AG10803 (cell line): ENCODE measurements around the gene NFATC1.

Source experiments
- DNase-seq: peaks from one replicate; pipeline ENCODE4 v3.0.0; 2010; ENCODE audit warnings: low read depth
- H3K4me3 ChIP-seq: 2 replicates; pipeline ENCODE4 v1.5.1; 2011; ENCODE audit warnings: mild to moderate bottlenecking, low read length, control low read depth
- TF ChIP-seq, protein P1 (sequence below): conservative IDR thresholded peaks from 2 replicates; pipeline ENCODE4 v1.5.1; 2011; ENCODE audit warnings: mild to moderate bottlenecking, low read length, control low read depth, inconsistent platforms

The NFATC1 gene

DNA sequence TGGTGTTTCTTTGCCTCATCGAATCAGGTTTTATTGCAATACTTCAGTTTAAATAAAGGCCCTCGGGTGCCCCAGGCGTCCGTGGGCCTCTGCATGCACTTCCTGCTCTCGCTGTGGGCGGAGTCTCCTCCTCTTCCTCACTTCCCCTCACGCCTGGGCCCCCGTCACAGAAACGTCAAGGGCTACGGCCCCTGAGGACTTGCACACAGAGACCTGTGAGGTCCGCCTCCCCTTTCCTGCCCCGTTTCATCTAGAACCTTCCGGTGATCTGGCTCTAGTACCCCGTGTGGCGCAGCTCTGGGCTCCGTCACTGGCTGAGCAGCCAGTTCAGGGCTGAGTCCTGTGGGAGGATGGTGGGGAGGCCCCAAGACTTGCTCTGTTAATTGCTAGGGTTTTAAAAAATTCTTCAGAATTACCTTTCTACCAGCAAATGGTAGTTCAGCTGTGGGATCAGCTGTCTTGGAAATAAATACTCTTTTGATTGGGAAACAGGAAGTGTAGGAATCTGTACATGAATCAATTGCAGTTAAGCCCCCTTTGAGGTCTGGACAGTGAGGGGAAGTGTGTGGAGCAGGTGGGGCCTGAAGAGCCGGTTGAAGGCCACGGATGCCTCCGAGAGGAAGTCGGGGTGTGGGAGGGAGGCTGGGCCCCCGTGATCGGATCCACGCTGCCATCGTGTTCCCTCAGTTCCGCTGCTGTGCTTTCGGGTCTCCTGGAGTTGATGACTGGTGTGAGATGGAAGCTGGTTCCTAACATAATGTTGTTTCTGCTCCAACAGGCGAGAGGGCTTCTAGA is 10.2 kb downstream of the NFATC1 start:
- H3K4me3 ChIP-seq: no peak overlapping the region
- TF ChIP-seq, protein P1, sequence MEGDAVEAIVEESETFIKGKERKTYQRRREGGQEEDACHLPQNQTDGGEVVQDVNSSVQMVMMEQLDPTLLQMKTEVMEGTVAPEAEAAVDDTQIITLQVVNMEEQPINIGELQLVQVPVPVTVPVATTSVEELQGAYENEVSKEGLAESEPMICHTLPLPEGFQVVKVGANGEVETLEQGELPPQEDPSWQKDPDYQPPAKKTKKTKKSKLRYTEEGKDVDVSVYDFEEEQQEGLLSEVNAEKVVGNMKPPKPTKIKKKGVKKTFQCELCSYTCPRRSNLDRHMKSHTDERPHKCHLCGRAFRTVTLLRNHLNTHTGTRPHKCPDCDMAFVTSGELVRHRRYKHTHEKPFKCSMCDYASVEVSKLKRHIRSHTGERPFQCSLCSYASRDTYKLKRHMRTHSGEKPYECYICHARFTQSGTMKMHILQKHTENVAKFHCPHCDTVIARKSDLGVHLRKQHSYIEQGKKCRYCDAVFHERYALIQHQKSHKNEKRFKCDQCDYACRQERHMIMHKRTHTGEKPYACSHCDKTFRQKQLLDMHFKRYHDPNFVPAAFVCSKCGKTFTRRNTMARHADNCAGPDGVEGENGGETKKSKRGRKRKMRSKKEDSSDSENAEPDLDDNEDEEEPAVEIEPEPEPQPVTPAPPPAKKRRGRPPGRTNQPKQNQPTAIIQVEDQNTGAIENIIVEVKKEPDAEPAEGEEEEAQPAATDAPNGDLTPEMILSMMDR: no peak

DNA sequence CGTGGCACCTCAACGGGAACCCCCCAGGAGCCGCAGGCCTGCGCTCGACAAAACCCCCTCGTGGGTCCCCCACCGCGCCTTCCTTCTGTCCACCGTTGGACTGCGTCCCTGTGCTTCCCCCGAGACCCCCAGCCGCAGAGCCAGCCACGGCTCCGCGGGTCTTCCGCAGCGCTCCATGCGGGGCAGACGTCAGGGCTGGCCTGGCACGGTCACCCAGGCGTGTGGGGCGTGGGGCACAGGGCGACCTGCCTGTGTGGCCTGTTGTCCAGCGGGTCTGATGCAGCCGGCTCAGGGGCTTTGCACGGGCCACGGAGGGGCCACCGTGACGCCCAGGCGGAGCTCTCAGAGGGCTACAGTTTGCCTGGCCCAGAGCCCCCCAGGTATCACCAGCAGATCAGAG is 11.0 kb downstream of the NFATC1 start:
- TF ChIP-seq, protein P1: no peak
- no peak overlapping the region for H3K4me3 ChIP-seq
- no peak for DNase-seq

More for the DNA sequence above, 10.2 kb downstream of the NFATC1 start:
- DNase-seq: no peak

DNA sequence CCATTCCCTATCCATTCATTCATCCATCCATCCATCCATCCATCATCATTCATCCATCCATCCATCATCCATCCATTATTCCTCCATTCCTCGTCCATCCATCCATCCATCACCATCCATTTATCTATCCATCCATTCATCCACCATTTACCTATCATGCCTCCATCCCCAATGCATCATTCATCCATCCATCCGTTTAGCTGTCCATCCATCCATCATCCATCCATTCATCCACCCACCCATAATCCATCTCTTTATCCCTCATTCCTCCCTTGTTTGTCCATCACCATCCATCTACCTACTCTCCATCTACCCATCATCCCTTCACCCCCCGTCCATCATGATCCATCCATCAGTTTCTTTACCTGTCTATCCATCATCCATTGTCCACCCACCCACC is 13.6 kb downstream of the NFATC1 start:
- TF ChIP-seq, protein P1: no peak
- DNase-seq: no peak

DNA sequence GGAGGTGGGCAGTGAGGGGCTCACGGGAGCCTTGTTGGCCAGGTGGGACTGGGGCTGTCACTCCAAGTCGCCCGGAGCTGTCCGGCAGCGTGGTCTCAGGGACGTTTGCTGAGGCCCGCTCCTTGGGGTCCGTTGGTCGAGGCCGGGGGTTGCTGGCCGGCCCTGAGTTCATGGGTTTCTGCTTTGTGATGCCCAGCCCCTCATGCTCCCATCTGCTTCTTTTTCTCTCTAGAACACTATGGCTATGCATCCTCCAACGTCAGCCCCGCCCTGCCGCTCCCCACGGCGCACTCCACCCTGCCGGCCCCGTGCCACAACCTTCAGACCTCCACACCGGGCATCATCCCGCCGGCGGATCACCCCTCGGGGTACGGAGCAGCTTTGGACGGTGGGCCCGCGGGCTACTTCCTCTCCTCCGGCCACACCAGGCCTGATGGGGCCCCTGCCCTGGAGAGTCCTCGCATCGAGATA is 14.5 kb downstream of the NFATC1 start:
- no peak for DNase-seq
- no peak overlapping the region for H3K4me3 ChIP-seq
- TF ChIP-seq, protein P1: no peak

More for the DNA sequence above, 13.6 kb downstream of the NFATC1 start:
- H3K4me3 ChIP-seq: no peak overlapping the region

DNA sequence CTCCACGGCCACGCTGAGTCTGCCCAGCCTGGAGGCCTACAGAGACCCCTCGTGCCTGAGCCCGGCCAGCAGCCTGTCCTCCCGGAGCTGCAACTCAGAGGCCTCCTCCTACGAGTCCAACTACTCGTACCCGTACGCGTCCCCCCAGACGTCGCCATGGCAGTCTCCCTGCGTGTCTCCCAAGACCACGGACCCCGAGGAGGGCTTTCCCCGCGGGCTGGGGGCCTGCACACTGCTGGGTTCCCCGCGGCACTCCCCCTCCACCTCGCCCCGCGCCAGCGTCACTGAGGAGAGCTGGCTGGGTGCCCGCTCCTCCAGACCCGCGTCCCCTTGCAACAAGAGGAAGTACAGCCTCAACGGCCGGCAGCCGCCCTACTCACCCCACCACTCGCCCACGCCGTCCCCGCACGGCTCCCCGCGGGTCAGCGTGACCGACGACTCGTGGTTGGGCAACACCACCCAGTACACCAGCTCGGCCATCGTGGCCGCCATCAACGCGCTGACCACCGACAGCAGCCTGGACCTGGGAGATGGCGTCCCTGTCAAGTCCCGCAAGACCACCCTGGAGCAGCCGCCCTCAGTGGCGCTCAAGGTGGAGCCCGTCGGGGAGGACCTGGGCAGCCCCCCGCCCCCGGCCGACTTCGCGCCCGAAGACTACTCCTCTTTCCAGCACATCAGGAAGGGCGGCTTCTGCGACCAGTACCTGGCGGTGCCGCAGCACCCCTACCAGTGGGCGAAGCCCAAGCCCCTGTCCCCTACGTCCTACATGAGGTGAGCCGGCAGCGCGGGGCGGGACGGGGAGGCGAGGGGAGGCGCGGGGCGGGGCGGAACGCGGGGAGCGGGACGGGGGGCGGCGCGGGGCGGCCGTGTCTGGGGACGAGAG is 15.2 kb downstream of the NFATC1 start:
- TF ChIP-seq, protein P1: no peak
- no peak for DNase-seq
- H3K4me3 ChIP-seq: no peak overlapping the region

DNA sequence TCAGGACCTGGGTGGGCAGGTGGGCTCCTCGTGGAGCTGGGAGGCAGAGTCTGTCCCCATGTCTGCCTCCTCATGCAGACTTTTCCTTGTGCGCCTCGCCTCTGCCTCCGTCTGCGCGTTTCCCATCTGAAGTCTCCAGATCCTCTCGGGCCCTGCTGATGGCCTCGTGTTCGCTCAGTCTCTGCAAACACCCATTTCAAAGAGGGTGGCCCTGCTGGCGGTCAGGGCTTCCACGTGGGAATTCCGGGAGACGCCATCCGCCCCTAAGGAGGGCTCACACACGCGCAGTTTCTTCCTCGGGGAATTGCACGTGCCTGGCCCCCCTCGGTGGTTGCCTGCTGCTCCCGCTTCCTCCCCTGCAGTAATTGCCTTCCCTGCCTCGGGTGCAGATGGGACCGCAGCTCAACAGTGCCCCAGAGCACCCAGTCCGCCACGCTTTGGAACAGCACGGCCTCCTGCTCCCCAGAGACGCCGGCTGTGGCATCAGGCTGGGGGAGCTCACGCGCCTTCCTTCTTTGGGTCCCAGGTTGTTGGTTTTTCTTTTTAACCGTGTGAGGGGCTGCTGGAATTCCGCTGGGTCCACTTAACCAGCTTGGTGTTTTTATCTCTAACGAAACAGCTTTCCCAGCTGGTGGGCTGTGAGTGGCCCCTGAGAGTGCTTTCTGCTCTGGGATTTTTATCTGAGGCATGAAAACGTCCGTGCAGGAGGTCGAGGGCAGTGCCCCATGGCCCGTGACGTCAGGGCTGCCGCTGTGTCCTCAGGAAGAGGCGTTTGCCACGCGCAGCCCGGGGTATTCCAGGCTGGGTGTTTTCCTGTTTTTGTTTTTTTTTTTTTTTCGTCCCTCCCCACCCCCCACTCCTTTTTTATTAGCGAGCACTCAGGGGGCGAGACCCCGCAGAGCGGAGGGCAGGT is 16.1 kb downstream of the NFATC1 start:
- TF ChIP-seq, protein P1: no peak
- no peak for DNase-seq
- no peak overlapping the region for H3K4me3 ChIP-seq
